IPS-15b (cell line): ENCODE results near the gene PMVK.

Experiments
- H3K27me3 ChIP-seq: one replicate; pipeline ENCODE4 v1.6.1; 2013; ENCODE audit warnings: low read length; ENCODE audit not compliant: control insufficient read depth, insufficient read depth
- H3K36me3 ChIP-seq: one replicate; pipeline ENCODE4 v1.6.1; 2013; ENCODE audit warnings: low read length; ENCODE audit not compliant: control insufficient read depth, insufficient read depth
- H3K4me1 ChIP-seq: one replicate; pipeline ENCODE4 v1.6.1; 2013; ENCODE audit warnings: mild to moderate bottlenecking, low read length; ENCODE audit not compliant: control insufficient read depth, insufficient read depth
- H3K4me3 ChIP-seq: one replicate; pipeline ENCODE4 v1.5.1; 2013; ENCODE audit warnings: low read depth, low read length
- H3K9ac ChIP-seq: one replicate; pipeline ENCODE4 v1.6.1; 2013; ENCODE audit warnings: low read depth, mild to moderate bottlenecking, low read length
- H3K9me3 ChIP-seq: one replicate; pipeline ENCODE4 v1.6.1; 2013; ENCODE audit warnings: mild to moderate bottlenecking, low read length; ENCODE audit not compliant: control insufficient read depth, insufficient read depth

Gene PMVK

GRCh38 chr1:154962795-154963330 is 26.3 kb upstream of the PMVK start:
- Histone ChIP-seq H3K36me3 (peaks cover 51% of the 10 kb centered on the region), H3K4me1 (peaks cover 5% of the 10 kb centered on the region), H3K4me3 (peak overlapping the region; percentile 78), H3K27me3 (no peaks in the 10 kb centered on the region), H3K9ac (no peak overlapping the region), H3K9me3 (no peaks in the 10 kb centered on the region)

DNA sequence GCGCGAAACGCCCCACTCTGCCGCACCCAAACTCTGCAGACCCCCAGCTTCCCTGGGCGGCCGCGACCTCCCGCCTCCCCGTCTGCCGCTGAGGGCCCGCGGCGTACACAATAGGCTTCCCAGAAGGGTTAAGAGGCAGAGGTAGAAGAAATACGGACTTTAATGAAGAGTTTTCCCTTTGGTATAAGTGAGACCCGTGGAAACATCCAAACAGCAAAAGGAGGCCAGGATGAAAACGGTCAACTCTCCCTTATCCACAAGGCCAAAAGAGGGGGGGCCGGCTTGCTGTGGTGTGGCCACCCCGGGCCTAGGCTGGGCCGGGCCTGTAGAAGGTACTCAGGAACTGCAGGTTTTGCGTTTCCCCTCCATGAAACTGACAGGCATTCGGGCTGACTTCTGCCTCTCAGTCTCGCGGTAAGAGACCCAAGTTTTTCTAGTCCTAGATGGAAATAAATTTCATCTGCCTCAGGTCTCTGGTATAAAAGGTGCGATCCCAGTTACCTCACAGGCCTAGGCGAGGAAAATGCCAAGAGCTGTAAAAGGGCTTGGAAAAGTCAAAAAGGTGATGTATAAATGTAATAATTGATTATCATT is 25.7 kb upstream of the PMVK start:
- peak overlapping the region; percentile 88 for H3K9ac ChIP-seq
- no peaks in the 10 kb centered on the region for H3K27me3 ChIP-seq
- peak overlapping the region; percentile 78 for H3K4me3 ChIP-seq
- no peaks in the 10 kb centered on the region for H3K9me3 ChIP-seq
- peaks cover 6% of the 10 kb centered on the region for H3K4me1 ChIP-seq
- peaks cover 45% of the 10 kb centered on the region for H3K36me3 ChIP-seq

DNA sequence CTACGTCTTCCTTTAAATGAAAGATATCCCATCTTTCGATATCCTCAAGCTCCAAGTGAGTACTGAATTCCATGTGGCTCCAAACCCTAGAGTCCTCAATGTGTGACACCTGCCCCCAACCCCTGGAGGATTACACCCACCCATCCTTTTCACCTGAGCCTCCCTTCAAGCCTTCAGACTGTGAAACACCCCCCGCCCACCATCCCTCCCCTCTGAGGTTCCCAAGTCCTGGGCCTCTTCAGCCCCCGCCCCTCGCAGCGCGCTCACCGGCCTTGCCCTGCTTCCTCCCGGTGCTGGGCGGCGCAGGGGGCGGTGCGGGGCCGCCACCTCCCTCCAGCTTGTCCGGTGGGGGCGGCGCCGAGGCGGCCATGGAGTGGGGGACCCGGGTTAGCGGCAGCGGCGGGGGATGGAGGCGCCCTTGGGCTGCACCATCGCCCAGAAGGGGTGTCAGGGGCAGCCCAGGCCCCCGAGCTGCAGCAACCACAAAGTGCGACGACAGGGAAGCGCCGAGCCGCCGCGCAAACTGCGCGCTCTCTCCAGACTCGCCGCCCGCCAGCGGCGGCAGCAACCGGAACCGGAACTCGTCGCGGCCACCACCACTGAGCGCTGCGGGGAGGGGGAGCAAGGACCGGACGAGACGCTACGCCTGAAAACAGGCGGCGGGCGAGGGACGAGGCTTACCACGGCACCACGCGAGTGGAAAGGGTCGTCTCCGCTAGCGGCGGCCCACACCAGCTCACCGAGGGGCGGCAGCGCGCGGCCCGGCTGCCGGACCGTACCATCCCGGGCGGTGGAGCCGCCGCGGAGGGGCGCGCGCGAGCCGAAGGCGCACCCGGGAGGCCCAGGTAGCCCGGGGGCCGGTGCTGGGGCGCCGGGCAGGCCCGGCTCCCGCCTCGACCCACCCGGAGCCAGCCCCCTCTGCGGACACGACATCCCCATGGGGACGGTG is 25.0 kb upstream of the PMVK start, which contains the start of gene PYGO2:
TSS of gene PYGO2 (minus strand) at position 576 of the 949 bp plus-strand sequence. CDS start at position 370, 206 bp downstream.
- H3K27me3 ChIP-seq: no peaks in the 10 kb centered on the region
- peak within 1 kb of the TSS; percentile 88 for H3K9ac ChIP-seq
- H3K36me3 ChIP-seq: peaks cover 38% of the 10 kb centered on the region
- H3K4me3 ChIP-seq: peak within 1 kb of the TSS; percentile 78
- H3K4me1 ChIP-seq: peaks cover 10% of the 10 kb centered on the region
- no peaks in the 10 kb centered on the region for H3K9me3 ChIP-seq

DNA sequence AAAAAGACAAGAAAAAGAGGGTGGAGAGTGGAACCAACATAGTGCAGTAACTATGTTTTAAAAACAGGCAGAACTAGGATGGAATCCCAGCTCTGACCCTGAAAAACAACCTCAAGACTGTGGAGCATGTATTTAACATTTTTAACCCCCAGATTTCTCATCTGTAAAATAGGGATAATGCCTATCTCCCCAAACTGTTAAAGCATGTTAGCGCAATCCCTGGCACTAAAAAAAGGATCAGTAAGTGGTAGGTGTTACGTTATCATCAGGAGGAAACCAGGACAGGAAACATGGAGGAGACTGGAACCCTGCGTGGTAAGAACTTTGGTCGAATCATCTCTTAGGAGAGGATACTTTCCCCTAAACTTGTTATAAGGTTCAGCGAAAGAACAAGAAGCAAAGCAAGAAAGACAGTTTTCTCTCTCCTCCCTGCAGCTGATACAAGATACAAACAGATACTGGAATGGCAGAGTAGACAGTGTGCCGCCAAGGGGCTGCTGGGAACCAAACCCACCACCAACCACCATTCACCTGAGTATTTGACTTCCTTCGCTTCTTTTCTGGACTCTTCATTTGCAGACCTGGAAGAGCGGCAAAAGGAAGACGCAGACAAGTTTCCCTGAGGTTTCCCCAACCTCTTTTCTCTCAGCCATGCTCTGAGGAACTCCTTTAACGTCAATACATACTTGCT is 24.1 kb upstream of the PMVK start:
- Histone ChIP-seq H3K4me3 (peak overlapping the region; percentile 78), H3K36me3 (peaks cover 30% of the 10 kb centered on the region), H3K4me1 (peaks cover 10% of the 10 kb centered on the region), H3K27me3 (no peaks in the 10 kb centered on the region), H3K9me3 (no peaks in the 10 kb centered on the region), H3K9ac (no peak overlapping the region)

- Histone ChIP-seq H3K4me1 (peaks cover 19% of the 10 kb centered on the region), H3K27me3 (no peaks in the 10 kb centered on the region), H3K9ac (no peak overlapping the region), H3K9me3 (no peaks in the 10 kb centered on the region), H3K36me3 (peaks cover 26% of the 10 kb centered on the region), H3K4me3 (no peak overlapping the region)
Measured at GRCh38 chr1:154959426-154959780, 22.9 kb upstream of the PMVK start.

DNA sequence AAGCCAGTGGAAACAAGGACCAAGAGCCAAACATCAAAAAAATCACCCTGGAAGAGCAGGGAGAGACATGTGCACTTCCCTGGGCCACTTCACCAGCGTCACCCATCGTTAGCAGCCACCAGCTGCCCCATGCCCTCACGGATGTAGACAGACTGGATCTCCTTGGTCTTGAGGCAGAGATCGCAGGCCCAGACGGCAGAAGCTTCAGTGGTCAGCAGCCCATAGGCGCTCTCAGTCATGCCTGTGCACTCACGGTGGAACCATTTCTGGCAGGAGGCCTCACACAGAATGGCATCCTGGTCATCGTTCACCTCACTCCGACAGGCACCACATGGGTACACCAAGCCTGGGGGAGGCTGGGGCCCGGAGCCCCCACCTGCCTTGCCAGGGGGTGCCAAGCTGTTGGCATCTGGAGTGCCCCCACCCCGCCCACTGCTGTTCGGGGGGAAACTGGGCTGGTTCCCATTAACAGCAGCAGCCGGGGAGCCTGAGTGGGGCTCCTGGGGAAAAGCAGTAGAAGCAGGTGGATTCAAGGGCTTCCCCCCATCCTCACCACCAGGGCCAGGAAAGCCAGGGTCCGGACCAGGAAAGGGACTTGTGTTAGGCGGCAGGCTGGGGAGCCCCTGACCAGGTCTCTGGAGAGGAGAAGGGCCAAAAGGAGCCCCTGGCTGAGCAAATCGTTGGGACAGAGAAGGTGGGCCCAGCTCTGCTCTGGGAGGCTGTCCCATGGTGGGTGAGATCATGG is 22.3 kb upstream of the PMVK start:
- Histone ChIP-seq H3K9me3 (no peaks in the 10 kb centered on the region), H3K9ac (no peak overlapping the region), H3K4me1 (peaks cover 19% of the 10 kb centered on the region), H3K4me3 (no peak overlapping the region), H3K27me3 (no peaks in the 10 kb centered on the region), H3K36me3 (peaks cover 22% of the 10 kb centered on the region)

- Histone ChIP-seq H3K36me3 (peaks cover 15% of the 10 kb centered on the region), H3K9ac (no peak overlapping the region), H3K27me3 (no peaks in the 10 kb centered on the region), H3K4me3 (no peak overlapping the region), H3K9me3 (no peaks in the 10 kb centered on the region), H3K4me1 (peaks cover 19% of the 10 kb centered on the region)
Measured at GRCh38 chr1:154958036-154958435, 21.5 kb upstream of the PMVK start.

GRCh38 chr1:154957091-154957657 is 20.7 kb upstream of the PMVK start:
- Histone ChIP-seq H3K4me1 (peaks cover 19% of the 10 kb centered on the region), H3K4me3 (peak overlapping the region; percentile 75), H3K9me3 (no peaks in the 10 kb centered on the region), H3K36me3 (peaks cover 13% of the 10 kb centered on the region), H3K27me3 (no peaks in the 10 kb centered on the region), H3K9ac (no peak overlapping the region)

DNA sequence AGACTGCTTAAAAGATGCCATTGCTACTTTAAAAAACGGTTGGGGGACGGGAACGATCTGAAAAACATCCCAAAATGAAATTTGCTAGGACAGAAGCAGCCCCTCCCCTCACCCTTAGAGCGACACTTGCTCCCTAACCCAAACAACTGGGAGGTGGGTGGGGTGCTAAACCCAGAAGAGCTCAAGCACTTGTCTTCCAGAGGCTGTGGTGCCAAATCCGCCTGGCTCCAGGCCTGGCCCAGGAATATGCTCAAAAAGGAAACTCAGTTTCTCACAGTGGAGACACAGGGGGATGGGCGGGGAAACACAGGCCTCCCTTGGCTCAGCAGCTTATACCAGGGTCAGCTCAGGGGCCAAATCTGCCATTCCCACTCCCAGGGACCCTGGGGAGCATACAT is 20.0 kb upstream of the PMVK start:
- peaks cover 19% of the 10 kb centered on the region for H3K4me1 ChIP-seq
- no peaks in the 10 kb centered on the region for H3K9me3 ChIP-seq
- peaks cover 13% of the 10 kb centered on the region for H3K36me3 ChIP-seq
- peak overlapping the region; percentile 75 for H3K4me3 ChIP-seq
- H3K27me3 ChIP-seq: no peaks in the 10 kb centered on the region
- no peak overlapping the region for H3K9ac ChIP-seq

- H3K4me1 ChIP-seq: peaks cover 19% of the 10 kb centered on the region
- H3K36me3 ChIP-seq: peaks cover 13% of the 10 kb centered on the region
- H3K9ac ChIP-seq: peak within 1 kb of the TSS; percentile 77
- H3K27me3 ChIP-seq: no peaks in the 10 kb centered on the region
- H3K4me3 ChIP-seq: peak within 1 kb of the TSS; percentile 75
- H3K9me3 ChIP-seq: no peaks in the 10 kb centered on the region
Measured at GRCh38 chr1:154955718-154956543, 19.4 kb upstream of the PMVK start, which contains the start of gene PBXIP1. TSS of gene PBXIP1 (minus strand) at chr1:154956099. CDS start at chr1:154953721, 2,378 bp downstream.
